CD4-positive, alpha-beta T cell treated with Interleukin-10 for 1 hour (primary cell): Measurements from ENCODE around the gene EIF4E1B.
"Not testable (repeated sequence)": the region's sequence is repeated elsewhere in the genome, so short reads cannot be mapped to it uniquely, and the experiment has no call there.

Source experiments
- DNase-seq: peaks from one replicate; pipeline ENCODE4 v3.0.0-alpha.2; 2020

Gene EIF4E1B

GRCh38 chr5:176629853-176630680 is at the start of gene EIF4E1B, which contains the start of gene SNCB:
EIF4E1B (plus strand) TSS chr5:176630675; CDS start chr5:176642788, 12,113 bp downstream.
SNCB (minus strand) TSS chr5:176630534; CDS start chr5:176629654, 880 bp downstream.
- DNase-seq: peak; percentile 30

- DNase-seq: no peak
Measured at GRCh38 chr5:176581361-176581760, 49.1 kb upstream of the EIF4E1B start.

- DNase-seq: no peak
Measured at GRCh38 chr5:176583076-176583475, 47.4 kb upstream of the EIF4E1B start.

- DNase-seq: no peak
Measured at GRCh38 chr5:176587398-176587797, 43.1 kb upstream of the EIF4E1B start.

GRCh38 chr5:176588297-176588696 is 42.2 kb upstream of the EIF4E1B start:
- no peak for DNase-seq

GRCh38 chr5:176589039-176589769 is 41.3 kb upstream of the EIF4E1B start:
- no peak for DNase-seq

- no peak for DNase-seq
Measured at GRCh38 chr5:176590035-176590717, 40.3 kb upstream of the EIF4E1B start.

- DNase-seq: not testable (repeated sequence)
Measured at GRCh38 chr5:176591667-176592066, 38.8 kb upstream of the EIF4E1B start.

GRCh38 chr5:176592573-176592972 is 37.9 kb upstream of the EIF4E1B start:
- DNase-seq: no peak

- DNase-seq: no peak
Measured at GRCh38 chr5:176593273-176593869, 37.1 kb upstream of the EIF4E1B start.

GRCh38 chr5:176594554-176594953 is 35.9 kb upstream of the EIF4E1B start:
- DNase-seq: no peak

GRCh38 chr5:176595386-176595943 is 35.0 kb upstream of the EIF4E1B start:
- DNase-seq: no peak

GRCh38 chr5:176596069-176596644 is 34.3 kb upstream of the EIF4E1B start:
- no peak for DNase-seq

GRCh38 chr5:176596689-176597416 is 33.6 kb upstream of the EIF4E1B start:
- peak; percentile 78 for DNase-seq

- no peak for DNase-seq
Measured at GRCh38 chr5:176597417-176598389, 32.8 kb upstream of the EIF4E1B start.

GRCh38 chr5:176599749-176600430 is 30.6 kb upstream of the EIF4E1B start:
- not testable (repeated sequence) for DNase-seq

GRCh38 chr5:176601901-176602482 is 28.5 kb upstream of the EIF4E1B start:
- DNase-seq: no peak

GRCh38 chr5:176603091-176603490 is 27.4 kb upstream of the EIF4E1B start:
- DNase-seq: no peak

GRCh38 chr5:176606032-176606431 is 24.4 kb upstream of the EIF4E1B start:
- no peak for DNase-seq
